Measurements from ENCODE around the gene CDC42BPB.

CDC42BPB gene

GRCh38 chr14:102938191-102938590 is 119.2 kb downstream of the CDC42BPB start:
- H3K27ac ChIP-seq, result no peak overlapping the region
- TF ChIP-seq, protein P1, sequence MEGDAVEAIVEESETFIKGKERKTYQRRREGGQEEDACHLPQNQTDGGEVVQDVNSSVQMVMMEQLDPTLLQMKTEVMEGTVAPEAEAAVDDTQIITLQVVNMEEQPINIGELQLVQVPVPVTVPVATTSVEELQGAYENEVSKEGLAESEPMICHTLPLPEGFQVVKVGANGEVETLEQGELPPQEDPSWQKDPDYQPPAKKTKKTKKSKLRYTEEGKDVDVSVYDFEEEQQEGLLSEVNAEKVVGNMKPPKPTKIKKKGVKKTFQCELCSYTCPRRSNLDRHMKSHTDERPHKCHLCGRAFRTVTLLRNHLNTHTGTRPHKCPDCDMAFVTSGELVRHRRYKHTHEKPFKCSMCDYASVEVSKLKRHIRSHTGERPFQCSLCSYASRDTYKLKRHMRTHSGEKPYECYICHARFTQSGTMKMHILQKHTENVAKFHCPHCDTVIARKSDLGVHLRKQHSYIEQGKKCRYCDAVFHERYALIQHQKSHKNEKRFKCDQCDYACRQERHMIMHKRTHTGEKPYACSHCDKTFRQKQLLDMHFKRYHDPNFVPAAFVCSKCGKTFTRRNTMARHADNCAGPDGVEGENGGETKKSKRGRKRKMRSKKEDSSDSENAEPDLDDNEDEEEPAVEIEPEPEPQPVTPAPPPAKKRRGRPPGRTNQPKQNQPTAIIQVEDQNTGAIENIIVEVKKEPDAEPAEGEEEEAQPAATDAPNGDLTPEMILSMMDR (conservative IDR thresholded peaks at IDR 0.05), result no peak

- TF ChIP-seq, protein P1 (conservative IDR thresholded peaks at IDR 0.05), result no peak
- H3K27ac ChIP-seq, result no peak overlapping the region
Observed at GRCh38 chr14:102937331-102938175, 119.8 kb downstream of the CDC42BPB start.

DNA sequence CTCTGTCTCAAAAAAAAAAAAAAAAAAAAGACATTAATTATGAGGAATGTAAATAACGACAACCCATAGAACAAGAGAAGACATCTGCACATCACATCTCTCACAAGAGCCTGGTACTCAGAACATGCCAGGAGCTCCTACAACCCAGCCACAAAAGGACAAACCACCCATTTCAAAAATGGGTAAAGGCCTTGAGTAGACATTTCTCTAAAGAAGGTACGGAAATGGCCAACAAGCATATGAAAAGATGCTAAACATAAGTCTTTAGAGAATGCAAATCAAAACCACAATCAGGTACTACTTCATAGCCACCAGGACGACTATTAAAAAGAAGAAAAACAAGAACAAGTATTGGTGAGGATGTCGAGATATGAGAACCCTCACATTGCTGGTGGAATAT is 121.6 kb downstream of the CDC42BPB start:
- TF ChIP-seq, protein P1 (conservative IDR thresholded peaks at IDR 0.05), result no peak
- no peak overlapping the region for H3K27ac ChIP-seq

- TF ChIP-seq, protein P1 (conservative IDR thresholded peaks at IDR 0.05), result no peak
- H3K27ac ChIP-seq, result no peak overlapping the region
Observed at GRCh38 chr14:102933618-102934231, 123.6 kb downstream of the CDC42BPB start.

DNA sequence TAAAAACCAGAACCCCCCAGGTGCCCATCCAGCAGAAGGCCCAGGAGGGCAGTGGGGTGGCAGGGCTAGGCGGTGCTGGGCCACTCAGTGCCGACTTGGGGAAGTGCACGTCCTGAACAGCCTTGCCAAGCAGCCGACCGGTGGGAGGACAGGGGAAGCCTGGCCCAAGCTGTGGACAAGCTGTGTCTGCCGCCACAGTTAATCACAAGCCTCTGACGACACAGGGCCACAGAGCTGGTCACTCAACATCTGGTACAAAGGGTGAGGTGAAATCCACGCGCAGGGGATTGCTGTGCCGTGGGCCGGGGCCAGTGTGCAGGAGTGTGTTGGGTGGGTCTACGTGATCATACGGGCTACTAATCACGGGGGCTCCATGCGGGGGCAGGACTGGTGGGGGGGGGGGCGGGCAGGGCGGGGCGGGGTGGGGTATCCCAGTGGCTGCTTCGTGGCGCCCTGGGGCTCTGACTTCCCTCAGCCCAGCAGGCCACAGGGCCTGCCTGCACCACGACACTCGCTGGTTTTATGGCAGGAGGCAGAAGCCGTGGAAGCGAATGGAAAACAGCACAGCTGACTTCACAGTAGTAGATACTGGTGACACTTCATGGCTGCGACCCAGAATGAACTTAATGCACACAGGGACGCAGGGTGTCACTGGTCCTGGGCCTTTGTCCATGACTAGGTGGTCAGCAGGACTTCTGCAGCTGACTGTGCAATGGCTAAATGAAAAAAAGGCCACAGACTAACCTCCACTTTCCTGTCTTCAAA is 124.7 kb downstream of the CDC42BPB start:
- TF ChIP-seq, protein P1 (conservative IDR thresholded peaks at IDR 0.05), result no peak
- H3K27ac ChIP-seq, result no peak overlapping the region

DNA sequence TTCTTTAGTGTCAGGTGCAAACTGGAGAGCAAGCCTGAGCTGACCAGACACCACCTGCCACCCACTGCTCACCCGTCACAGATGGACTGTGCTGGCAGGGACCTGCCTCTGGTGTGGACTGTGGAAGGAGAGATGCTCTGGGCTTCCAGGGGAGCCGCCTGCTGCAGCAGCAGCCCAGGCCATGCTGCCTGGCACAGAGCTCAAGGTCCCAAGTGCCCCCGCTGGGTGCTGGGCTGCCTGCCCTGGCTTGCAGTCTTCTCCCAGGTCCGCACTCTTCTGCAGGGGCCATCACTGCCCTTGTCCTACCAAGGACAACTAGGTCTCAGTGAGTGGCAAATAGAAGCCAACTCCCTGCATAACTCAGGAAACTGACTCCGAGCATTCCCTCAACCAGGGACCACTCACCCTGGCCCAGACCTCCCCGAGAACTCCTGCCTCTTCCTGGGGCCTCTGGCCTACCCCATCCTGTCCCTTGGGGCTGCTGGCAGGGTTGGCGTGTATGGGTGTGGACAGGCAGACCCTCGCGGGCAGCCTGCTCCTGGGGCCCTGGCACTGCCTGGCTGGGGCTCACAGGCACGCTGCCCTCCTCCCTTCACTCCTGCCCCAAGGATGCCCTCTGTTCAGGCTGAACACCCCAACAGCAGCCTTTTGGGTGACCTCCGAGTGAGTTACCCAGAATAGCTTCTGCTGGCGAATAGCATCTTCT is 125.6 kb downstream of the CDC42BPB start:
- TF ChIP-seq, protein P1 (conservative IDR thresholded peaks at IDR 0.05), result no peak
- H3K27ac ChIP-seq, result no peak overlapping the region
